BE2C (cell line): ENCODE results near the gene LRBA.

Experiments
- DNase-seq: peaks from one replicate; pipeline ENCODE4 v3.0.0-alpha.2; 2020
- H3K27me3 ChIP-seq: fragments of 250-450 bp; sonication (Bioruptor Pico); 2 replicates; pipeline ENCODE4 v1.5.1; 2020; ENCODE audit warnings: mild to moderate bottlenecking
- H3K36me3 ChIP-seq: fragments of 250-450 bp; sonication (Bioruptor Pico); 2 replicates; pipeline ENCODE4 v1.5.1; 2020; ENCODE audit warnings: mild to moderate bottlenecking
- H3K4me1 ChIP-seq: fragments of 250-450 bp; sonication (Bioruptor Pico); 2 replicates; pipeline ENCODE4 v1.5.1; 2020
- H3K4me3 ChIP-seq: 2 replicates; pipeline ENCODE4 v1.5.1; 2011; ENCODE audit warnings: low read depth, low read length
- H3K9me3 ChIP-seq: fragments of 250-450 bp; sonication (Bioruptor Pico); 2 replicates; pipeline ENCODE4 v1.5.1; 2020
- TF ChIP-seq, protein P1 (sequence below): IDR thresholded peaks from 2 replicates; pipeline ENCODE4 v1.5.1; 2012; ENCODE audit warnings: mild to moderate bottlenecking, low read depth, low read length

The LRBA gene

DNA sequence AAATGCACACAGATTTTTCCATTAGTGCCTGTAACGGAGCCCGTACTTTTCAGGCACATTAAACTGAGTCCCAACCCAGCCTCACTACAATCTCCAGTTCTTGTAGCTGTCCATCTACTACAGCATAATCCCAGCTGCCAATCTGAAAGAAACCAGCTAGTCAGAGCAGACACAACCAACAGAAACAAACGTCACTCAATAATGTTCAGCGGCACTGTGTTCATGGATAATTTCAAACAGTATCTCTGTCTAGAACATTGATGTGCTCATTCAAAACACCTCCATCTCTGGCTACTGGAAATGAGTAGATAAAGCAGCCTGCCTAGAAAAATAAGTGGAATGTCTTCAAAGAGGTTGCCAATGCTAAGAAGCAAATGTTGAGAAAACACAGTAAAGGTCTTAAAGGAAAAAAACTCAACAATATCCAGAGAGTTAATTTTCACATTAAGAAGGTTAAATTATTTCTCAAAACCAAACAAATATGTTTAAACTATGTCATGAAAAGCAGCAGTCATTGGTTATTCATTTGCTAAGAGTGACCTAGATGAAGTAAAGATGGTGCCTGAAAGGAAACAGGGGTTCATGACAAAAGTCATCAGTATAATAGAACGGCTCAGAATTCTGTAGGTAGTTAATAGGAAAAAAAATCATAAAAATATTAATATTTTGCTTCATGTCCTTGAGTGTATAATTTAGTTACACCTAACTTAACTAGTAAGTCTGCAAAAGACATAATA is 678.2 kb downstream of the LRBA start:
- Histone ChIP-seq H3K27me3 (no peaks in the 10 kb centered on the region), H3K36me3 (peaks cover 22% of the 10 kb centered on the region), H3K4me3 (no peak overlapping the region), H3K4me1 (peaks cover 27% of the 10 kb centered on the region), H3K9me3 (no peaks in the 10 kb centered on the region)
- DNase-seq = peak; percentile 53
- TF ChIP-seq, protein P1, sequence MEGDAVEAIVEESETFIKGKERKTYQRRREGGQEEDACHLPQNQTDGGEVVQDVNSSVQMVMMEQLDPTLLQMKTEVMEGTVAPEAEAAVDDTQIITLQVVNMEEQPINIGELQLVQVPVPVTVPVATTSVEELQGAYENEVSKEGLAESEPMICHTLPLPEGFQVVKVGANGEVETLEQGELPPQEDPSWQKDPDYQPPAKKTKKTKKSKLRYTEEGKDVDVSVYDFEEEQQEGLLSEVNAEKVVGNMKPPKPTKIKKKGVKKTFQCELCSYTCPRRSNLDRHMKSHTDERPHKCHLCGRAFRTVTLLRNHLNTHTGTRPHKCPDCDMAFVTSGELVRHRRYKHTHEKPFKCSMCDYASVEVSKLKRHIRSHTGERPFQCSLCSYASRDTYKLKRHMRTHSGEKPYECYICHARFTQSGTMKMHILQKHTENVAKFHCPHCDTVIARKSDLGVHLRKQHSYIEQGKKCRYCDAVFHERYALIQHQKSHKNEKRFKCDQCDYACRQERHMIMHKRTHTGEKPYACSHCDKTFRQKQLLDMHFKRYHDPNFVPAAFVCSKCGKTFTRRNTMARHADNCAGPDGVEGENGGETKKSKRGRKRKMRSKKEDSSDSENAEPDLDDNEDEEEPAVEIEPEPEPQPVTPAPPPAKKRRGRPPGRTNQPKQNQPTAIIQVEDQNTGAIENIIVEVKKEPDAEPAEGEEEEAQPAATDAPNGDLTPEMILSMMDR = no peak

DNA sequence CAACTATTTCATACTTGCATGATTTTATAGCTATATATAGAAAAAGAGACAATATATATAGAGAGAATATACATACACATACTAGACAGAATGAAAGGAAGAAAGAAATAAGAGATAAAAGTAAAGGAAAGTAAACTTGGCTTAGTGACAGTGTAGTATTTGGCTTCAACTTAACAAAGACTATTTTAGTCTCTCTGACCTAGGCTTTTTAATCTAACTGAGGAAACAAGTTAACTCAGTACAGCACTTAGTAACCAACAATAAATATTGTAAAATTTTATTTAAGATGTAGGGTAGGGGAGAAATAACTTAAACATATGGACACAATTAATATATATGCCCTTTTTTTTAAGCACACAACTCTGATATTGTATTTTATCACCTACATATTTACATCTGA is 682.1 kb downstream of the LRBA start:
- no peak overlapping the region for H3K4me3 ChIP-seq
- H3K9me3 ChIP-seq = no peaks in the 10 kb centered on the region
- TF ChIP-seq, protein P1 = no peak
- H3K27me3 ChIP-seq = no peaks in the 10 kb centered on the region
- peaks cover 12% of the 10 kb centered on the region for H3K36me3 ChIP-seq
- DNase-seq = no peak
- peaks cover 17% of the 10 kb centered on the region for H3K4me1 ChIP-seq

DNA sequence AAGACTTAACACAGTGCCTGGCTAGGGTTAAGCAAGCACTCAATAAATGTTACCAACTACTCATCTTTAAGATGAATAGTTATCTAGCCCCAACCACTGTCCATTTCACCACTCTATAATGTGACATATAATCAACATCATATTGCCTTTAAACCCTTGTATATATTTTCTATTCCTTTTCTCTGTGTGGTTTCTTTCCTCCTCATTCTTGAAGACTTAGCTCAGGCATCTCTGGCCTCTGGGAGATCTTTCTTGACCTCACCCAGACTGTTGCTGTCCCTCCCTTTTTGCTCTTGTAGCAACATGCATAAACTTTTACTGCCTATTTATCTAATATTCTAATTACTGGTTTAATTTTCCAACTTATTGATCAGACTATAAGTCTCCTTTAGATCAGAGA is 683.0 kb downstream of the LRBA start:
- DNase-seq = no peak
- Histone ChIP-seq H3K36me3 (peaks cover 12% of the 10 kb centered on the region), H3K27me3 (no peaks in the 10 kb centered on the region), H3K9me3 (no peaks in the 10 kb centered on the region), H3K4me1 (peaks cover 8% of the 10 kb centered on the region), H3K4me3 (no peak overlapping the region)
- TF ChIP-seq, protein P1 = no peak

DNA sequence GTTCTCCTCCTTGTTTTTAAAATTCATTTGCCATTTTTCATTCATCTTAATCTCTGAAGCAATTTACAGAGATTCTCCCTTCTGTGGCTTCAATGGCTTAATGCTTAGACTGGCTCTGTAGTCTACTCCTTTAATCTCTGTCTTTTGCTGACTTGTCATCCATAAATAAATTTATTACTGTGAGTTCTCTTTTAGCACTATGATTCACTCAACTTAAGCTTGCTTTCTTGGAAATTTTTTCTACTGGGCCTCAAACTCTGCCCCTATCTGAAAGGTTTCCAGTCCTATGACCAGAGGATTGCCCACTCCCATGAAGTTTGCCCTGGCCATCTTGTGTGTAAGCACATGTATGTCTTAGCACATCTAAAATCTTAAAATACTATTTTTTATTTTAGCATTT is 685.7 kb downstream of the LRBA start:
- peaks cover 17% of the 10 kb centered on the region for H3K36me3 ChIP-seq
- H3K27me3 ChIP-seq = no peaks in the 10 kb centered on the region
- H3K9me3 ChIP-seq = no peaks in the 10 kb centered on the region
- H3K4me3 ChIP-seq = no peak overlapping the region
- no peaks in the 10 kb centered on the region for H3K4me1 ChIP-seq
- TF ChIP-seq, protein P1 = no peak
- DNase-seq = no peak

DNA sequence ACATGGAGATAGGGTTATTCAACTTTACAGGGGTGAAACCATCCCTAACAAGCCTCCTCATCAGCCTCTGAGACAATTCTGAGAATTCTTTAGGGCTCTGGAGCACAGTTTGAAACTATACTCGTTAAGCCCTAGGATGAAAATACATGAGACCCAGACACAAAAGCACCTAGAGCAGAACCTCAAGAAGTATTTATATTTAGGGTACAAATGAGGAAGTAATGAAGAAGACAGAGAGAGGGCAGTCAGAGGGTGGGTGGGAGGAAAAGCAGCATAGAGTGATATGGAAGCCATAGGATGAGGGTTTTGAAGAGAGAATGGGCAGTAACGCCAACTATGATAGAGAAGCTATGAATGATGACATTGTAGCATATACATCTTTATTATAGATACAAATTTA is 686.6 kb downstream of the LRBA start:
- H3K36me3 ChIP-seq = peaks cover 17% of the 10 kb centered on the region
- H3K4me1 ChIP-seq = peaks cover 5% of the 10 kb centered on the region; the same call in 1 of the 2 replicates
- H3K27me3 ChIP-seq = no peaks in the 10 kb centered on the region
- no peaks in the 10 kb centered on the region for H3K9me3 ChIP-seq
- TF ChIP-seq, protein P1 = no peak
- no peak overlapping the region for H3K4me3 ChIP-seq
- DNase-seq = no peak

DNA sequence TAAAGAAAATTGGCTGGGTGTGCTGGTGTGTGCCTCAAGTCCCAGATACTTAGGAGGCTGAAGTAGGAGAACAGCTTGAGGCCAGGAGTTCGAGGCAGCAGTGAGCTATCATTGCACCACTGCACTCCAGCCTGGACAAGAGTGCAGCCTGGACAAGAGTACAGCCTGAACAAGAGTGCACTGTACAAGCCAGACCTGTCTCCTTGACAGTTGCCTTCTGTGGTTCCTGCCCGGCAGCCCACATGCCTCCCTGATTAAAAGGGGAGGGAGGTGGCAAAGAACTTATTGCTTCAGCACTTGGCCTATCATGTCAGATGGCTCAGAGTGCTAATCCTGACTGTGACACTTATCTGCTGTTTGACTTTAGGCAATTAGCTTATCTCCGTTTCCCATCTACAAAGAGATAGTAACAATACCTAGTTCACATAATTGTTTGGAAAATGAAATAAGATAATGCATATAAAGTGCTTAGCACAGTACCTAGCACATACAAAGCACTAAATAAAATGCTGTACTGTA is 687.8 kb downstream of the LRBA start:
- H3K36me3 ChIP-seq = peaks cover 17% of the 10 kb centered on the region
- H3K4me3 ChIP-seq = no peak overlapping the region
- no peaks in the 10 kb centered on the region for H3K9me3 ChIP-seq
- H3K4me1 ChIP-seq = peaks cover 10% of the 10 kb centered on the region
- no peaks in the 10 kb centered on the region for H3K27me3 ChIP-seq
- TF ChIP-seq, protein P1 = no peak
- no peak for DNase-seq
